GM18868 (cell line): Measurements from ENCODE around the gene MAMDC2.
"Not testable (repeated sequence)": the region's sequence is repeated elsewhere in the genome, so short reads cannot be mapped to it uniquely, and the experiment has no call there.

ENCODE experiments used
- ATAC-seq: cut with Tn5 transposase; IDR thresholded peaks from one replicate; pipeline ENCODE4 v1.9.1; 2021; ENCODE audit warnings: mild to moderate bottlenecking, moderate library complexity; ENCODE audit not compliant: unreplicated experiment

MAMDC2 gene

GRCh38 chr9:70169222-70169621 is 125.6 kb downstream of the MAMDC2 start:
- ATAC-seq: no peak

- ATAC-seq: no peak
Measured at GRCh38 chr9:70170151-70170790, 126.6 kb downstream of the MAMDC2 start.

GRCh38 chr9:70172532-70172931 is 128.9 kb downstream of the MAMDC2 start:
- no peak for ATAC-seq

GRCh38 chr9:70177121-70177520 is 133.5 kb downstream of the MAMDC2 start:
- no peak for ATAC-seq

- ATAC-seq: no peak
Measured at GRCh38 chr9:70192707-70193106, 149.1 kb downstream of the MAMDC2 start.

GRCh38 chr9:70195456-70195855 is 151.8 kb downstream of the MAMDC2 start:
- ATAC-seq: no peak

- ATAC-seq: no peak
Measured at GRCh38 chr9:70197216-70198044, 153.8 kb downstream of the MAMDC2 start.

GRCh38 chr9:70204743-70205142 is 161.1 kb downstream of the MAMDC2 start:
- not testable (repeated sequence) for ATAC-seq

- ATAC-seq: no peak
Measured at GRCh38 chr9:70205366-70206020, 161.8 kb downstream of the MAMDC2 start.

- no peak for ATAC-seq
Measured at GRCh38 chr9:70217029-70217428, 173.4 kb downstream of the MAMDC2 start.

GRCh38 chr9:70218767-70219166 is 175.1 kb downstream of the MAMDC2 start:
- no peak for ATAC-seq

GRCh38 chr9:70220216-70220615 is 176.6 kb downstream of the MAMDC2 start:
- no peak for ATAC-seq

GRCh38 chr9:70222354-70222753 is 178.7 kb downstream of the MAMDC2 start:
- no peak for ATAC-seq

GRCh38 chr9:70228118-70228517 is 184.5 kb downstream of the MAMDC2 start:
- ATAC-seq: no peak

GRCh38 chr9:70228611-70229010 is 185.0 kb downstream of the MAMDC2 start:
- no peak for ATAC-seq

GRCh38 chr9:70229026-70229425 is 185.4 kb downstream of the MAMDC2 start:
- ATAC-seq: no peak

- ATAC-seq: no peak
Measured at GRCh38 chr9:70229579-70229978, 185.9 kb downstream of the MAMDC2 start.

GRCh38 chr9:70232476-70232875 is 188.8 kb downstream of the MAMDC2 start:
- no peak for ATAC-seq

- not testable (repeated sequence) for ATAC-seq
Measured at GRCh38 chr9:70234208-70234607, 190.6 kb downstream of the MAMDC2 start.

GRCh38 chr9:70245952-70246351 is 202.3 kb downstream of the MAMDC2 start:
- not testable (repeated sequence) for ATAC-seq

GRCh38 chr9:70250221-70250620 is 206.6 kb downstream of the MAMDC2 start:
- ATAC-seq: no peak

GRCh38 chr9:70255486-70255885 is 211.8 kb downstream of the MAMDC2 start:
- ATAC-seq: no peak
